Memory B cell (primary cell): ENCODE results near the gene THBS2.
"Not testable (repeated sequence)": the region's sequence is repeated elsewhere in the genome, so short reads cannot be mapped to it uniquely, and the experiment has no call there.

Source experiments
- ATAC-seq: fragments of 150-1000 bp; cut with Tn5 transposase; 2 replicates; pipeline ENCODE4 v1.10.0; 2021; ENCODE audit warnings: low read depth, mild to moderate bottlenecking, moderate library complexity
- DNase-seq, 2 donors: peaks; one replicate each; pipeline ENCODE4 v3.0.0; 2022; ENCODE audit warnings: low spot score in 2 of 2
- H3K27ac Mint-ChIP-seq: one replicate; pipeline ENCODE4 v1.8.0; 2022; ENCODE audit warnings: mild to moderate bottlenecking, moderate library complexity, mixed read lengths
- H3K27me3 Mint-ChIP-seq: one replicate; pipeline ENCODE4 v1.8.0; 2022; ENCODE audit warnings: mixed read lengths
- H3K36me3 Mint-ChIP-seq: one replicate; pipeline ENCODE4 v1.8.0; 2022; ENCODE audit warnings: mild to moderate bottlenecking, mixed read lengths
- H3K4me1 Mint-ChIP-seq: one replicate; pipeline ENCODE4 v1.8.0; 2022; ENCODE audit warnings: mixed read lengths
- H3K4me3 Mint-ChIP-seq: one replicate; pipeline ENCODE4 v1.8.0; 2022; ENCODE audit warnings: mild to moderate bottlenecking, moderate library complexity, mixed read lengths
- H3K9me3 Mint-ChIP-seq: one replicate; pipeline ENCODE4 v1.8.0; 2022; ENCODE audit warnings: mixed read lengths

The THBS2 gene

DNA sequence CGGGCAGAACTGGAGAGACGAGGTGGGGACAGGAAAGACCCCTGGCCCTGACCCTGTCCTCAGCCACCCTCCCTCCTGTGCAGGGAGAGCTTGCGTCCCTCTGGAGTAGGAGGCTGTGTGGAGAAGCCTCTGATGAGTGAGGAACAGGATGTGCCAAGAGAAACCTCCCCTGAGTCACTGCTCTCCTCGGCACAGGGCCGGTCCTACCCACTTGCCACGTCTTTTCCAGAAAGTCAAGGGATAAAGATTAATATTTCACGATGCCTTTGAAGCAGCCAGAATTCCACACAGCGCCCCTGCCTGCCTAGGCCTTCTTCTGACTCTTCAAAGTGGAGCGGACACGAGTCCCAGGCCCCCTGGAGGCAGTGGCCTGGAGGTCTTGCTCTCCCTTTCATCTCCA lies 34.9 kb upstream of the THBS2 start:
- ATAC-seq (no peak), DNase-seq (no peak)
- Mint-ChIP-seq H3K4me1 (peaks cover 3% of the 10 kb centered on the region), H3K36me3 (no peaks in the 10 kb centered on the region), H3K4me3 (no peak overlapping the region), H3K27me3 (peaks cover 3% of the 10 kb centered on the region), H3K9me3 (no peaks in the 10 kb centered on the region), H3K27ac (no peak overlapping the region)

DNA sequence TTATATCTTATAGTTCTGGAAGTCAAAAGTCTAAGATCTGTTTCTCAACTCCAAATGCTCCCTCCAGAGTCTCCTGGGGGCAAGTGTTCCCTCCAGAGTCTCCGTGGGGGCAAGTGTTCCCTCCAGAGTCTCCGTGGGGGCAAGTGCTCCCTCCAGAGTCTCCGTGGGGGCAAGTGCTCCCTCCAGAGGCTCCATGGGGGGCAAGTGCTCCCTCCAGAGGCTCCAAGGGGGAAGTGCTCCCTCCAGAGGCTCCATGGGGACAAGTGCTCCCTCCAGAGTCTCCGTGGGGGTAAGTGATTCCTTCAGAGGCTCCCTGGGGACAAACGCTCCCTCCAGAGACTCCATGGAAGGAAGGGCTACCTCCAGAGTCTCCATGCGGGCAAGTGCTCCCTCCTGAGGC lies 34.0 kb upstream of the THBS2 start:
- Mint-ChIP-seq H3K4me3 (no peak overlapping the region), H3K27ac (no peak overlapping the region), H3K9me3 (no peaks in the 10 kb centered on the region), H3K27me3 (peaks cover 2% of the 10 kb centered on the region), H3K36me3 (no peaks in the 10 kb centered on the region), H3K4me1 (peaks cover 3% of the 10 kb centered on the region)
- ATAC-seq (no peak), DNase-seq (no peak)

GRCh38 chr6:169286961-169287360 lies 33.3 kb upstream of the THBS2 start:
- Mint-ChIP-seq H3K27ac (no peak overlapping the region), H3K27me3 (peaks cover 5% of the 10 kb centered on the region), H3K9me3 (no peaks in the 10 kb centered on the region), H3K4me3 (no peak overlapping the region), H3K4me1 (no peaks in the 10 kb centered on the region), H3K36me3 (no peaks in the 10 kb centered on the region)
- DNase-seq (no peak), ATAC-seq (no peak)

DNA sequence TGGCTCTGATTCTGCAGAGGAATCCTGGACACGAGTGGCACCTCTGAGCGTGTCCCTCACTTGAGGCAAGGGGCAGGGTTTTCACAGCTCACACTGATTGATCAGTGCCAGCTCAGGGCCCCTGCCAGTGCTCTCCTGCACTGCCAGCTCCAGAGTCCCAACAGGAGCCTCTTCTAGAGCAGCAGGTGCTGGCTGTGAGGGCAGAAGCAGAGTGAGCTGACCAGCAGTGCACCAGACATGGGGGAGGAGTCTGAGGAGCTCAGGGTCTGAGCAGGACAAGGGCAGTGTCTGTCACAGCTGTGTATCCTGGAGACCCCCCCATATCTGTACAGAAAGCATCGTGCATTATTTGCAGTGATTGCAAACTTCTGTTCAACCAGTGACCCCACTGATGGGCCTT lies 31.5 kb upstream of the THBS2 start:
- Mint-ChIP-seq H3K27me3 (peaks cover 5% of the 10 kb centered on the region), H3K4me3 (no peak overlapping the region), H3K27ac (no peak overlapping the region), H3K36me3 (no peaks in the 10 kb centered on the region), H3K4me1 (no peaks in the 10 kb centered on the region), H3K9me3 (no peaks in the 10 kb centered on the region)
- DNase-seq (no peak), ATAC-seq (no peak)

GRCh38 chr6:169283924-169284323 lies 30.3 kb upstream of the THBS2 start:
- H3K9me3 Mint-ChIP-seq, result no peaks in the 10 kb centered on the region
- H3K4me3 Mint-ChIP-seq, result no peak overlapping the region
- H3K36me3 Mint-ChIP-seq, result no peaks in the 10 kb centered on the region

DNA sequence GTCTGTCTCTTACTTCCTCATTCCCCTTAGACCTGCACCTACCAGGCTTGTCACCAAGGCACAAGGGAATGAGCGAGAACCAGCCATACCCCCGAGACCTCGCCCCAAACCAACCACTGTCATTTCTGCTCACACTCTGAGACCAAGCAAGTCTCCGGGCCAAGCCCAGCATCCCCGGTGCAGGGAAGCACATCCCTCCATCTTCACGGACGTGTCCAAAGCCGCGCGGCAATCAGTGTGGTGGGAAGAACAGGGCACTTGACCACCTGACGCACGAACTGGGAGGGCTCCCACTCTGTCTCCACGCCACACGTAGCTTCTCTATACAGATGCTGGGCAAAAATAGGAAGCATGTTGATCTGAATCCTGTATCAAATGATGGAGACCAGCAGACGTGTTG lies 28.4 kb upstream of the THBS2 start:
- no peaks in the 10 kb centered on the region for H3K4me1 Mint-ChIP-seq

More at GRCh38 chr6:169283924-169284323, 30.3 kb upstream of the THBS2 start:
- DNase-seq (no peak), ATAC-seq (no peak)
- no peak overlapping the region for H3K27ac Mint-ChIP-seq
- peaks cover 3% of the 10 kb centered on the region for H3K27me3 Mint-ChIP-seq
- no peaks in the 10 kb centered on the region for H3K4me1 Mint-ChIP-seq

GRCh38 chr6:169277619-169278018 lies 24.0 kb upstream of the THBS2 start:
- H3K27me3 Mint-ChIP-seq, result peaks cover 3% of the 10 kb centered on the region
- H3K4me1 Mint-ChIP-seq, result no peaks in the 10 kb centered on the region
- no peak overlapping the region for H3K4me3 Mint-ChIP-seq
- no peaks in the 10 kb centered on the region for H3K9me3 Mint-ChIP-seq
- no peak for ATAC-seq
- no peak for DNase-seq
- no peaks in the 10 kb centered on the region for H3K36me3 Mint-ChIP-seq
- no peak overlapping the region for H3K27ac Mint-ChIP-seq

More for the DNA sequence above, 28.4 kb upstream of the THBS2 start:
- DNase-seq (no peak), ATAC-seq (no peak)
- Mint-ChIP-seq H3K36me3 (no peaks in the 10 kb centered on the region), H3K4me3 (no peak overlapping the region), H3K27ac (no peak overlapping the region), H3K27me3 (peaks cover 3% of the 10 kb centered on the region), H3K9me3 (no peaks in the 10 kb centered on the region)

DNA sequence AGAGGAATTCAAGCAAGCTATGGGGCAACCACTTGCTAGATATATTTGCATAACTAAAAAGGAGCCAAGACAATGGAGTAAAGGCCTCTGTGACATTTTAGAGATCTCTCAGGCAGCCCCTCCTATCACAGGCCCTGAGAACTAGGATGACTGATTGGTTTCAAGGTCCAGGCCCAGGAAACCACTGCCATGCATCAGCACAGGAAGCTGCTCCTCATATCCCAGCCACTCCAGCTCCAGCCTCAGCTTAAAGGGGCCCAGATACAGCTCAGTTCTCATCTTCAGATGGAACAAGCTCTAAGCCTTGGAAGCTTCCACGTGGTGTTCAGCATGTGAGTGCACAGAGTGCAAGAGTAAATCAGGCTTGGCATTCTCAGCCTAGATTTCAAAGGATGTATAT lies 21.1 kb upstream of the THBS2 start:
- no peak overlapping the region for H3K4me3 Mint-ChIP-seq
- H3K27ac Mint-ChIP-seq, result no peak overlapping the region
- no peaks in the 10 kb centered on the region for H3K9me3 Mint-ChIP-seq
- no peak for ATAC-seq
- DNase-seq, result no peak
- H3K27me3 Mint-ChIP-seq, result no peaks in the 10 kb centered on the region
- no peaks in the 10 kb centered on the region for H3K36me3 Mint-ChIP-seq
- H3K4me1 Mint-ChIP-seq, result no peaks in the 10 kb centered on the region

DNA sequence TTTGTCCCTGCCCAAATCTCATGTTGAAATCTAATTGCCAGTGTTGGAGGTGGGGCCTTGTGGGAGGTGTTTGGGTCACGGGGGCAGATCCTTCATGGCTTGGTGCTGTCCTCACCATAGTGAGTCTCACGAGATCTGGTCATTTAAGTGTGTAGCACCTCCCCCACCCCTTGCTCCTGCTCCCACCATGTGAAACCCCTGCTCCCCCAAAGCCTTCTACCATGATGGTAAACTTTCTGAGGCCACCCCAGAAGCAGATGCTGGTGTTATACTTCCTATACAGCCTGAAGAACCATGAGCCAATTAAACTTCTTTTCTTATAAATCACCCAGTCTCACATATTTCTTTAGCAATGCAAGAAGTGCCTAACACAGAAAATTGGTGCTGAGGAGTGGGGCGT lies 19.9 kb upstream of the THBS2 start:
- Mint-ChIP-seq H3K4me3 (no peak overlapping the region), H3K27ac (no peak overlapping the region), H3K36me3 (no peaks in the 10 kb centered on the region), H3K9me3 (no peaks in the 10 kb centered on the region), H3K27me3 (no peaks in the 10 kb centered on the region), H3K4me1 (no peaks in the 10 kb centered on the region)
- DNase-seq, result no peak
- no peak for ATAC-seq

- Mint-ChIP-seq H3K27me3 (peaks cover 2% of the 10 kb centered on the region), H3K36me3 (no peaks in the 10 kb centered on the region), H3K9me3 (no peaks in the 10 kb centered on the region), H3K4me1 (no peaks in the 10 kb centered on the region), H3K4me3 (no peak overlapping the region), H3K27ac (no peak overlapping the region)
- no peak for DNase-seq
- ATAC-seq, result no peak
Observed at GRCh38 chr6:169271877-169272216, 18.2 kb upstream of the THBS2 start.

- H3K27ac Mint-ChIP-seq, result no peak overlapping the region
- ATAC-seq, result no peak
- no peaks in the 10 kb centered on the region for H3K9me3 Mint-ChIP-seq
- no peak overlapping the region for H3K4me3 Mint-ChIP-seq
- peaks cover 2% of the 10 kb centered on the region for H3K27me3 Mint-ChIP-seq
- no peak for DNase-seq
- H3K4me1 Mint-ChIP-seq, result no peaks in the 10 kb centered on the region
- no peaks in the 10 kb centered on the region for H3K36me3 Mint-ChIP-seq
Observed at GRCh38 chr6:169271158-169271876, 17.7 kb upstream of the THBS2 start.

GRCh38 chr6:169270077-169270380 lies 16.4 kb upstream of the THBS2 start:
- H3K4me1 Mint-ChIP-seq, DNase-seq, H3K9me3 Mint-ChIP-seq, H3K4me3 Mint-ChIP-seq, H3K36me3 Mint-ChIP-seq, ATAC-seq, H3K27me3 Mint-ChIP-seq, H3K27ac Mint-ChIP-seq: not testable (repeated sequence)

GRCh38 chr6:169269180-169270076 lies 15.8 kb upstream of the THBS2 start:
- Mint-ChIP-seq H3K9me3 (no peaks in the 10 kb centered on the region), H3K36me3 (no peaks in the 10 kb centered on the region), H3K4me1 (no peaks in the 10 kb centered on the region), H3K4me3 (no peak overlapping the region), H3K27ac (no peak overlapping the region), H3K27me3 (peaks cover 7% of the 10 kb centered on the region)
- DNase-seq, result no peak
- no peak for ATAC-seq

GRCh38 chr6:169268276-169268675 lies 14.6 kb upstream of the THBS2 start:
- Mint-ChIP-seq H3K4me1 (no peaks in the 10 kb centered on the region), H3K36me3 (no peaks in the 10 kb centered on the region), H3K9me3 (no peaks in the 10 kb centered on the region), H3K27me3 (peaks cover 9% of the 10 kb centered on the region), H3K4me3 (no peak overlapping the region), H3K27ac (no peak overlapping the region)
- ATAC-seq, result no peak
- no peak for DNase-seq
